Panc1 (cell line): ENCODE data around the gene MARK3. TPM values are rescaled to one million over a fixed set of nuclear protein-coding genes. Genes with fewer than 3 reads are reported as not detected.
A peak's percentile ranks its signal among the peaks of the same experiment; 100 is the strongest.

Experiments used
- ATAC-seq: fragments of 200-7000 bp; cut with Tn5 transposase; 2 replicates; pipeline ENCODE4 v1.9.1; 2020; ENCODE audit warnings: mild to moderate bottlenecking, moderate library complexity
- BruUV-seq: library from RNA; stranded (reverse); fragments of 400-500 nt; replicated peaks from 2 replicates; lab custom pipeline; 2021; lab: Mats Ljungman, UMichigan
- CTCF ChIA-PET: fragments of 300-600 bp; sonication (Branson Sonifier 250); formaldehyde crosslinking; loops from one replicate; lab custom pipeline; 2022; ENCODE audit warnings: antibody characterized with exemption; lab: Charles Lee
- POLR2A ChIA-PET: fragments of 300-600 bp; sonication (Branson Sonifier 250); formaldehyde crosslinking; loops from one replicate; lab custom pipeline; 2022; ENCODE audit warnings: antibody characterized with exemption; lab: Charles Lee
- DNase-seq: peaks from one replicate; pipeline ENCODE4 v3.0.0-alpha.2; 2010; ENCODE audit warnings: low read depth, low spot score
- H3K27ac ChIP-seq: 2 replicates; pipeline ENCODE4 v1.5.1; 2011; ENCODE audit warnings: mild to moderate bottlenecking, low read length, inconsistent platforms
- H3K27me3 ChIP-seq: fragments of 200-500 bp; sonication (Bioruptor generic); 2 replicates; pipeline ENCODE4 v1.6.0; 2014; ENCODE audit warnings: low read length, inconsistent platforms; ENCODE audit not compliant: control insufficient read depth, insufficient read depth
- H3K36me3 ChIP-seq: fragments of 200-500 bp; sonication (Bioruptor generic); 2 replicates; pipeline ENCODE4 v1.5.1; 2014; ENCODE audit warnings: inconsistent platforms, mild to moderate bottlenecking, low read length, moderate library complexity; ENCODE audit not compliant: control insufficient read depth, insufficient read depth
- H3K4me1 ChIP-seq: 2 replicates; pipeline ENCODE4 v1.5.1; 2011; ENCODE audit warnings: inconsistent platforms, mild to moderate bottlenecking, low read length, moderate library complexity; ENCODE audit not compliant: control insufficient read depth, insufficient read depth
- H3K4me3 ChIP-seq, 2 experiments: 2 replicates each; pipeline ENCODE4 v1.5.1; 2011 to 2012; ENCODE audit warnings: low read depth in 2 of 2, low read length in 2 of 2, mild to moderate bottlenecking in 2 of 2, inconsistent platforms in 1 of 2, moderate library complexity in 1 of 2
- H3K9me3 ChIP-seq: fragments of 200-500 bp; sonication (Bioruptor generic); 2 replicates; pipeline ENCODE4 v1.5.1; 2014; ENCODE audit warnings: low read depth, mild to moderate bottlenecking, inconsistent platforms, low read length, moderate library complexity; ENCODE audit not compliant: control insufficient read depth, insufficient read depth
- CTCF ChIP-seq: fragments of 450-650 bp; IDR thresholded peaks from 2 replicates; pipeline ENCODE4 v1.5.1; 2017; ENCODE audit warnings: mild to moderate bottlenecking
- POLR2AphosphoS5 ChIP-seq: IDR thresholded peaks from 2 replicates; pipeline ENCODE4 v1.6.1; 2012; ENCODE audit warnings: mild to moderate bottlenecking, low read depth, low read length, moderate library complexity
- REST ChIP-seq, 2 experiments: IDR thresholded peaks; 2 replicates each; pipeline ENCODE4 v1.6.1; 2011 to 2012; ENCODE audit warnings: low read depth in 2 of 2, control low read depth in 1 of 2, low read length in 1 of 2, mild to moderate bottlenecking in 1 of 2, moderate library complexity in 1 of 2; ENCODE audit not compliant: insufficient read depth in 1 of 2
- SIN3A ChIP-seq: IDR thresholded peaks from 2 replicates; pipeline ENCODE4 v1.6.1; 2012; ENCODE audit warnings: low read depth, mild to moderate bottlenecking, low read length, moderate library complexity, borderline replicate concordance; ENCODE audit not compliant: insufficient read depth
- TCF7L2 ChIP-seq: IDR thresholded peaks from 2 replicates; pipeline ENCODE4 v1.6.1; 2011; ENCODE audit warnings: mild to moderate bottlenecking, low read depth, low read length, inconsistent platforms
- in situ Hi-C: cut with HindIII; loops from 2 replicates; pipeline ENCODE4 v1.10.0; 2016; ENCODE audit warnings: low sequenced_read_pairs, low pct_unique_long_range_greater_than_20kb
- intact Hi-C: fragments of 100-400 bp; cut with micrococcal nuclease; formaldehyde crosslinking; loops from one replicate; pipeline ENCODE4 v1.10.0; 2022; ENCODE audit not compliant: unreplicated experiment
- total RNA-seq: library from RNA; stranded (reverse); gene quantifications from one replicate; pipeline ENCODE4 v1.2.1, GENCODE V29; 2021; ENCODE audit not compliant: unreplicated experiment

MARK3 gene
- total RNA-seq, 1 experiment from 2014 or later: 56.1 TPM

GRCh38 chr14:103361867-103362266 is 23.3 kb upstream of the MARK3 start:
- H3K27me3 ChIP-seq: no peaks in the 10 kb centered on the region
- ATAC-seq: no peak
- intact Hi-C loops: no loop called here
- POLR2A ChIA-PET: no interaction called here
- CTCF ChIA-PET: no interaction called here
- H3K27ac ChIP-seq: peak overlapping the region; percentile 32; the same call in 1 of the 2 replicates
- DNase-seq: no peak
- no peak overlapping the region for H3K4me3 ChIP-seq
- no peaks in the 10 kb centered on the region for H3K4me1 ChIP-seq
- no peaks in the 10 kb centered on the region for H3K9me3 ChIP-seq
- in situ Hi-C loops: no loop called here
- BruUV-seq: no TSS peak
- H3K36me3 ChIP-seq: no peaks in the 10 kb centered on the region
- TF ChIP-seq SIN3A (no peak), CTCF (no peak), TCF7L2 (no peak), REST (IDR thresholded peaks at IDR 0.05; ENCODE audit: insufficient read depth in 1 of 2, low read depth in 2 of 2, low read length in 1 of 2) (no peak), POLR2AphosphoS5 (no peak)

- in situ Hi-C loops: no loop called here
- TF ChIP-seq TCF7L2: no peak
- no peak for TF ChIP-seq CTCF
- no peak for TF ChIP-seq REST (IDR thresholded peaks at IDR 0.05; ENCODE audit: insufficient read depth in 1 of 2, low read depth in 2 of 2, low read length in 1 of 2)
- no peak for TF ChIP-seq POLR2AphosphoS5
- TF ChIP-seq SIN3A: no peak
- no peak overlapping the region for H3K4me3 ChIP-seq
- intact Hi-C loops: no loop called here
- CTCF ChIA-PET: no interaction called here
- no peaks in the 10 kb centered on the region for H3K4me1 ChIP-seq
- POLR2A ChIA-PET: no interaction called here
- no peak overlapping the region for H3K27ac ChIP-seq
- no TSS peak for BruUV-seq
- ATAC-seq: no peak
- no peaks in the 10 kb centered on the region for H3K9me3 ChIP-seq
- H3K27me3 ChIP-seq: no peaks in the 10 kb centered on the region
- no peaks in the 10 kb centered on the region for H3K36me3 ChIP-seq
- DNase-seq: no peak
These were observed 22.4 kb upstream of the MARK3 start for GRCh38 chr14:103362780-103363179.
